HG03439 (cell line): Measurements from ENCODE around the gene IRAK3.

Experiments
- ATAC-seq: cut with Tn5 transposase; IDR thresholded peaks from one replicate; pipeline ENCODE4 v1.9.1; 2021; ENCODE audit warnings: mild to moderate bottlenecking, moderate library complexity; ENCODE audit not compliant: unreplicated experiment

IRAK3 gene

GRCh38 chr12:66247741-66248140 lies 58.7 kb downstream of the IRAK3 start:
- no peak for ATAC-seq

GRCh38 chr12:66251049-66251448 lies 62.0 kb downstream of the IRAK3 start:
- ATAC-seq, result no peak

GRCh38 chr12:66252771-66253170 lies 63.8 kb downstream of the IRAK3 start:
- ATAC-seq, result no peak

GRCh38 chr12:66255737-66256136 lies 66.7 kb downstream of the IRAK3 start:
- ATAC-seq, result no peak

- no peak for ATAC-seq
These were observed 69.0 kb downstream of the IRAK3 start for GRCh38 chr12:66258011-66258410.

GRCh38 chr12:66262737-66263136 lies 73.7 kb downstream of the IRAK3 start:
- ATAC-seq, result no peak

- no peak for ATAC-seq
These were observed 79.5 kb downstream of the IRAK3 start for GRCh38 chr12:66268562-66268961.

GRCh38 chr12:66269142-66269541 lies 80.1 kb downstream of the IRAK3 start:
- ATAC-seq, result no peak

- ATAC-seq, result no peak
These were observed 80.9 kb downstream of the IRAK3 start for GRCh38 chr12:66269757-66270383.

- no peak for ATAC-seq
These were observed 81.6 kb downstream of the IRAK3 start for GRCh38 chr12:66270613-66271012.

GRCh38 chr12:66272650-66273049 lies 83.6 kb downstream of the IRAK3 start:
- no peak for ATAC-seq

GRCh38 chr12:66273147-66273546 lies 84.1 kb downstream of the IRAK3 start:
- no peak for ATAC-seq

GRCh38 chr12:66275040-66275439 lies 86.0 kb downstream of the IRAK3 start:
- ATAC-seq, result no peak

GRCh38 chr12:66279123-66279712 lies 90.2 kb downstream of the IRAK3 start:
- ATAC-seq, result no peak

- ATAC-seq, result no peak
These were observed 91.5 kb downstream of the IRAK3 start for GRCh38 chr12:66280561-66280960.

GRCh38 chr12:66282244-66282643 lies 93.2 kb downstream of the IRAK3 start:
- no peak for ATAC-seq

- no peak for ATAC-seq
These were observed 98.3 kb downstream of the IRAK3 start for GRCh38 chr12:66287275-66287674.

- no peak for ATAC-seq
These were observed 99.1 kb downstream of the IRAK3 start for GRCh38 chr12:66288121-66288520.

GRCh38 chr12:66289485-66289884 lies 100.5 kb downstream of the IRAK3 start:
- no peak for ATAC-seq

GRCh38 chr12:66290716-66291200 lies 101.7 kb downstream of the IRAK3 start:
- no peak for ATAC-seq

GRCh38 chr12:66296176-66296683 lies 107.2 kb downstream of the IRAK3 start:
- ATAC-seq, result no peak

GRCh38 chr12:66297080-66297479 lies 108.1 kb downstream of the IRAK3 start:
- ATAC-seq, result no peak

- no peak for ATAC-seq
These were observed 108.9 kb downstream of the IRAK3 start for GRCh38 chr12:66297923-66298322.
